ENCODE measurements around the gene MAP4K2. TPM values are rescaled to one million over a fixed set of nuclear protein-coding genes. Genes with fewer than 3 reads are reported as not detected.
A peak's percentile ranks its signal among the peaks of the same experiment; 100 is the strongest.

MAP4K2 gene
- total and polyA plus RNA-seq, 9 of the 15 experiments (the other 6 are each of a cell fraction or from before 2014, with no cell fraction given), result 0.13 to 14.5 (median 7.3) TPM

GRCh38 chr11:64842366-64842759, 39.3 kb upstream of the MAP4K2 start (continued):
- TF ChIP-seq PHF8 (IDR thresholded peaks at IDR 0.05; ENCODE audit: borderline replicate concordance, low read length) (no peak; the same call in 1 of the 2 replicates), TAF7 (tag; IDR thresholded peaks at IDR 0.05) (no peak), IFI16 (CRISPR knock-in tag; IDR thresholded peaks at IDR 0.05) (no peak), ZNF140 (CRISPR knock-in tag; IDR thresholded peaks at IDR 0.05) (no peak), RBFOX2 (IDR thresholded peaks at IDR 0.05; ENCODE audit: low read depth, low read length) (0 out of 2 replicates have a peak, but pooled peaks have one; percentile 7), ZNF830 (CRISPR knock-in tag; IDR thresholded peaks at IDR 0.05) (no peak)

GRCh38 chr11:64841592-64842365, 38.8 kb upstream of the MAP4K2 start:
- 67% methylated on average over 11 of the region's 15 CpGs for WGBS (ENCODE audit: insufficient coverage, low coverage, missing lambda C conversion rate)
- Histone ChIP-seq H3K27ac (ENCODE audit: extremely low read depth, low read depth, low read length) (peak overlapping the region; percentile 25; the same call in 1 of the 3 replicates), H3K4me1 (replicated peaks in 1 of 2; ENCODE audit: control insufficient read depth in 2 of 2, insufficient read depth in 2 of 2, low read length in 2 of 2) (peaks cover 25 to 58% of the 10 kb centered on the region in 2 experiments), H3K79me2 (ENCODE audit: control insufficient read depth, insufficient read depth, low read length) (peaks cover 23% of the 10 kb centered on the region; the same call in 2 of the 3 replicates), H3K36me3 (ENCODE audit: control insufficient read depth, insufficient read depth, low read length) (peaks cover 30% of the 10 kb centered on the region; the same call in 2 of the 3 replicates), H2AFZ (ENCODE audit: low read depth, low read length) (no peak overlapping the region), H3K9ac (ENCODE audit: insufficient read depth in 1 of 2, low read depth in 2 of 2, low read length in 2 of 2) (peak overlapping the region in 1 of 2 experiments; percentile 92; a peak in 2 of 4 replicates), H3K27me3 (ENCODE audit: control insufficient read depth in 2 of 2, insufficient read depth in 2 of 2, low read length in 2 of 2) (no peaks in the 10 kb centered on the region; a peak in 1 of 5 replicates), H3K9me1 (ENCODE audit: control insufficient read depth, insufficient read depth, low read length) (no peaks in the 10 kb centered on the region), H3K4me2 (ENCODE audit: insufficient read depth, low read length) (no peak overlapping the region), H4K20me1 (replicated peaks; ENCODE audit: control insufficient read depth, insufficient read depth, low read length) (no peaks in the 10 kb centered on the region), H3K9me3 (replicated peaks; ENCODE audit: control insufficient read depth, insufficient read depth, low read depth, low read length) (no peaks in the 10 kb centered on the region), H3K4me3 (no peak overlapping the region)
- FAIRE-seq, result no peak
- BruUV-seq (replicated peaks), result no TSS peak
- ChIA-PET POLR2A (no interaction called here), CTCF (ENCODE audit: low intra/inter-chr PET ratio) (no interaction called here)
- ATAC-seq, result no peak
- DNase-seq (ENCODE audit: extremely low read depth in 1 of 4, low spot score in 3 of 4), result peak in 2 of 4 experiments; percentile 27 to 35
- intact Hi-C loops (cut with micrococcal nuclease) (loop anchor here (5.0 to 10.0 kb wide), 2 partner anchors 39 to 413 kb away; partner anchors contain the start of gene MAP4K2), in situ Hi-C loops (cut with MboI) (no loop called here)
- no peak for TF ChIP-seq NFXL1 (CRISPR knock-in tag; IDR thresholded peaks at IDR 0.05)
- no peak for TF ChIP-seq PTBP1 (IDR thresholded peaks at IDR 0.05; ENCODE audit: low read depth, low read length)
- peak; percentile 26 to 36; a peak in 2 of 4 replicates for TF ChIP-seq SIX5 (IDR thresholded peaks at IDR 0.05; ENCODE audit: borderline replicate concordance in 1 of 2, insufficient read depth in 1 of 2, low read depth in 1 of 2, low read length in 2 of 2)
- TF ChIP-seq HCFC1 (IDR thresholded peaks at IDR 0.05; ENCODE audit: low read depth, low read length), result peak; percentile 67
- TF ChIP-seq ZKSCAN1 (IDR thresholded peaks at IDR 0.05; ENCODE audit: low read depth, low read length), result no peak
- no peak for TF ChIP-seq COPS2 (conservative IDR thresholded peaks at IDR 0.05)
- no peak for TF ChIP-seq NR0B1 (IDR thresholded peaks at IDR 0.05; ENCODE audit: partially characterized antibody)
- TF ChIP-seq ZNF143 (CRISPR knock-in tag; IDR thresholded peaks at IDR 0.05), result peak; percentile 74
- TF ChIP-seq ZNF695 (CRISPR knock-in tag; IDR thresholded peaks at IDR 0.05), result no peak
- peak; percentile 1; the same call in 1 of the 2 replicates for TF ChIP-seq PHF8 (IDR thresholded peaks at IDR 0.05; ENCODE audit: borderline replicate concordance, low read length)
- no peak for TF ChIP-seq ZMIZ1 (IDR thresholded peaks at IDR 0.05; ENCODE audit: low read depth in 2 of 2, low read length in 2 of 2)

All from K562 (cell line).